HG03196 (cell line): ENCODE data around the gene CEP290.
"Not testable (repeated sequence)": the region's sequence is repeated elsewhere in the genome, so short reads cannot be mapped to it uniquely, and the experiment has no call there.

Experiments
- ATAC-seq: cut with Tn5 transposase; IDR thresholded peaks from one replicate; pipeline ENCODE4 v1.9.1; 2021; ENCODE audit not compliant: unreplicated experiment

Gene CEP290

GRCh38 chr12:88044035-88044434, 97.9 kb downstream of the CEP290 start:
- no peak for ATAC-seq

GRCh38 chr12:88037770-88038169, 104.1 kb downstream of the CEP290 start:
- ATAC-seq, result no peak

GRCh38 chr12:88036353-88036965, 105.4 kb downstream of the CEP290 start:
- no peak for ATAC-seq

GRCh38 chr12:88035907-88036289, 106.0 kb downstream of the CEP290 start:
- peak; percentile 18 for ATAC-seq

- peak; percentile 100 for ATAC-seq
Measured at GRCh38 chr12:88035271-88035906, 106.5 kb downstream of the CEP290 start.

- not testable (repeated sequence) for ATAC-seq
Measured at GRCh38 chr12:88031161-88031560, 110.7 kb downstream of the CEP290 start.

DNA sequence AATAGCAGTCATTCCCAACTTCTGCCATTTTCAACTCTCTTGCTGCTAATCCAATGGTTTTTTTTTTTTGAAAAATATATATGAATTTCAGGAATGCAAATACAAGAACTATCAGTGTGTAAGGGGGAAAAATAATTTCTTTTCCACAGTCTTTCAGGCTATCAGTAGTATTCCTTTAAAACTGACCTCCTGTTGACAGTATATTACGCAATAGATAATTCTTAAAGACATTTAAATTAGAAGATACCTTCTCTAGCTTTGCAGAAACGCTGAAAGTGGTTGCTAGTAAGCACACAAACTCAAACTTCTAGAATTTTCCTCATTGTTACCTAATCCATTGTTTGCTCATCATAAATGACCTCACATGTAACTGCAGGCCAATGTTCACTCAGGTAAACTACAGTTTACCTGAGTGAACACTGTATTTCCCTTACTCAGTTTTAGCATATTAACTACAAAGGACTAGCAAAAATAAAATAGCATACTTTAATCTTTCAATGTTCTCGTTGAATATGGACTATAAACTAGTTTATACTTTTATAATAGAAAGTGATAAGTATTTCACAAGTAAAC, 112.7 kb downstream of the CEP290 start, which contains the start of gene C12orf50:
C12orf50 (minus strand) TSS at position 309 of the 573 bp plus-strand sequence. CDS start 2,439 bp downstream, outside the sequence.
- ATAC-seq, result no peak

DNA sequence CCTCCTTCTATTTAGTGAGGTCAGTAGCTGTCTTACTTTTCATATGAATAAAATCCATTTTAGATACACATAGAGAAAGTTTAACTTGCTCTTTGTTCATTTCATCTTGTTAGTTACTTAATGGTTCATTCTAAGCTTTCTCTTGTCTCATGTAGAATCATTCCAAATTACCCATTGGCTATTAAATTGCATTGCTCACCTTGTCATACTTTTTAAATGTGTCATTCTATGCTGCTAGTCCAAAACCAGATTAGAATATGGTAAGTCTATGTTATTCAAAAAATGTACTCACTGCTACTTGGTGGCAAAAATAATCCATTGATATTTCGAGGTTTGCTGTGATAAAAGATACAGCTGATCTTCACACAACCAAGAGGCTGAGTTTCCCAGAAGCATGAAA, 115.7 kb downstream of the CEP290 start:
- no peak for ATAC-seq

DNA sequence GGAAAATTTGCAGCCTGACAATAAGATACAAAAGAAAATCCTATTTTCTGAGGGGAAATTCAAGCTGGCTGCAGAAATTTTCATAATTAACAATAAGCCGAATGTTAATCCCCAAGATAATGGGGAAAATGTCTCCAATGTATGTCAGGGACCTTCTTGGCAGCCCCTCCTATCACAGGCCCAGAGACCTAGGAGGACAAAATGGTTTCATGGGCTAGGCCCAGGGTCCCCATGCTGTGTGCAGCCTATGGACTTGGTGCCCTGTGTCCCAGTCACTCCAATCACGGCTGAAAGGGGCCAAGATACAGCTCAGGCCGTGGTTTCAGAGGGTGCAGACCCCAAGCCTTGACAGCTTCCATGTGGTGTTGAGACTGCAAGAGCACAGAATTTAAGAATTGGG, 123.9 kb downstream of the CEP290 start:
- ATAC-seq, result no peak

DNA sequence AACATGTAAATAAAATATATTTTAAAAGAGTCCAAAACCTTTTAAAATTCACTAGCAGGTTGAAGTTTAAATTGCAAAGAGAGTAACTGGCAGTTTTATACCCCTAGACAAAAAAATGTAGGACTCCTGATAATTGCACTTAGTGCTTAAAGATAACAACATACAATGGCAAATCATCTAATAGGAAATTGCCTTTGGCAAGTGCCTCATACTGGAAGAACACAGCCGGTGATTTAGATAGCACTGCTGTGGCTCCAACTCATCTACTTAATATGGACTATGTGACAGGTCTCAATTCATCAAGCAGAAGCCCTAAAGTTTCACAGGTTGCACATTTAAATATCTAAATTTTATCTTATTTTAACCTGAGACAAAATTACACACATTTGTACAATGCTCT, 126.1 kb downstream of the CEP290 start:
- no peak for ATAC-seq

DNA sequence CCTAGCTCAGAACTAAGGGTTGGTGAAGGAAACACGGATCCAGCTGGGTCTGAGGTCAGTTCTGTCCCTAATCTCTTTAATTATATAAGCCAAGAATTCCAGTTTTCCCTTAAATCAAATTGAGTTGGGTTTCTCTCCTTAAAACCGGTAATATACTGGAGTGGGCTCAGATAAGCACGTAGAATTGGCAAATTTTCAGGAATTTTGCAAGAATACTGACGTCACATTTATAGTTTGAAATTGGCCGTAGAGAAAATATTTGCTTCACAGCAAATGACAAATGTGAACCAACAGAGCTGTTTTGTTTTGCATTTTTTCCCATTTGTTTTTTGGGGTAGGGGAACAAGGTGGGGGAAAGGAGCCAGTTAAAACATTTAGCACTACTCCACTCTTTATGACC, 130.1 kb downstream of the CEP290 start:
- no peak for ATAC-seq

DNA sequence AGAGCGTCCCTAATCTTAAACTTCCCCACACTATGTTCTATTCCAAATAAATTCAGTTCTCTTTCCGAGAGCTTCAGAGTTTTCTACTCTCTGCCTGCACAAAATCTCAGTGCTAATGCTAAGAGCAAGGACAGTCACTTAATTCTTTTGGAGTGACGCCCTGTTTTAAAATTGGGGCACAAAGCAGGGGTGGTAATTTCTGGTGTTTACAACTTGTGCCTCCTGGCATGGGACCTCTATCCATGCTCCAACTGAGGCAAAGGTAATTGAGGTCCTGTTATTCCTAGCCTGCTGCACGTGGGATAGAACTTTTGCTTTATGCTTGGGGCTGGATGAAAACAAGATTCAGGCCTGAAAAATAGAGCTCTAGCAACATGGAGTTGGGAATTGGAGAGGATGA, 135.5 kb downstream of the CEP290 start:
- ATAC-seq, result no peak

GRCh38 chr12:88001327-88001726, 140.6 kb downstream of the CEP290 start:
- ATAC-seq, result no peak
